Activated effector memory CD4-positive, alpha-beta T cell treated with Interleukin-2 at 50 U/mL for 16 hours (primary cell): ENCODE measurements around the gene RBM39.
"Not testable (repeated sequence)": the region's sequence is repeated elsewhere in the genome, so short reads cannot be mapped to it uniquely, and the experiment has no call there.

Experiments
- DNase-seq: peaks from one replicate; pipeline ENCODE4 v3.0.0-alpha.2; 2020

Gene RBM39

DNA sequence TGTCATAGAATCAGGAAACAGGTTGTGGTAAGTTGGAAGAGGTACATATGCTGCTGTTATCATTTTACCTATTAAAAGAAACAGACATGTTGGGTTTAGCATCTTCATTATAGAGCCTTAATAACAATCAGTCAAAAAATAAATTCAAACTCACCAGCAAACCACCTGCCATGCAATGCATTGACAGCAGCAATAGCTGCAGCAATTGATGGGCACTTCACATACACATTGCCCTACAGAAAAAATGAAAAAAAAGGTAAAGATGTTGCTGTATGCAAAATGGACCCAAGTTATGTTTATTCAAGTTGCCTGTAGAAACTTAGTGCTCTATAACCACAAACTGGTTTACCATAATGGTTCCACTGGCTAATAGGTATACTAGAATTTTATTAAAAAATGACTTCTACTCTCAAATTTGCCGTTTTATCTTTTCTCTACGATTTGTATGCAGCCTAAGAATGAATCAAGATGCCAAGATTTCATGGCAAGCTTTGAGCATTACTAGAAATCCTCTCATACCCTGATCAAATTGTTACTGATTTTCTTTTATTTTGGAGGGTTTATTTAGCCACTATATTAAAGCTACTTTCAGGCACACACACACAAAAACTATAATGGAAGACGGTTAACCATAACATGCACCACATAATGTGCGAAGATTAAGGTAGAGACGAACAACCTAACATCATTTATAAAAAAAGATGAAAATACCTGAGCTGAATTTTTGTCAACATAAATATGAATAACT lies 37.4 kb downstream of the RBM39 start:
- no peak for DNase-seq

DNA sequence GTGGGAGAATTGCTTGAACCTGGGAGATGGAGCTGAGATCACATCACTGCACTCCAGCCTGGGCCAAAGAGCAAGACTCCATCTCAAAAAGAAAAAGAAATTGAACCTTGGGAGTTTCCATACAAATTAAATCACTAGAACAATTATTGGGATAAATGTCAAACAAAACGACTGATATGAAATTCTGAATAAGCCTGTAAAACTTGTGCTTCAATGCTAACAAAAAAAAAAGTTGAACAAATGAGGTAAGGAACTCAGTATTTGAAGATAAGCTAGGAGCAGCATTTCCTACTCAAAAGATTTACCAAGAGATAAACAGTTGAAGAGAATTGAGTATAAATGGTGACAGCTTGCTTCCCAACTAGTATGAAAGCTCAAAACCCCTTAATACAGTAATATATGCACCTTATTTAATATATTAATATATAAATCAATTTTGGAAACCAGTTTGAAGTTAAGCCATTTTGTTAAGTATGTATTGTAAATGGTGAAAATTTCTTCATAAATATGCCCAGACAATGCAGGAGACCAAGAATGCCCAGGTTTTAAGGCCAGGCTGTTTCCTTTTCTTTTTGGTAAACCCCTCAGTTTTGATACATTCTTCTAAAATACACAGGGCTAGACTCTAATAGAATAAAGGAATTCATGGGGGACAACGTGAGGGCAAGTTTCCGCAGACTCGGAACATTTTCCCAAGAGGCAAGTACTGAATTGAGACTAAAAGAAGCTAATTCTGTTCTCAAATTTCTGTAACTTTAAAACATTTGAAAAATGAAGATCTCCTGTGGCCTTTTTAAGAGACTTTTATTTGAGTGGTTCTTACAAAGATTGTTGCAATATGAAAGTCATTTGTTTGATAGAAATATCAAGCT lies 39.0 kb downstream of the RBM39 start:
- no peak for DNase-seq

DNA sequence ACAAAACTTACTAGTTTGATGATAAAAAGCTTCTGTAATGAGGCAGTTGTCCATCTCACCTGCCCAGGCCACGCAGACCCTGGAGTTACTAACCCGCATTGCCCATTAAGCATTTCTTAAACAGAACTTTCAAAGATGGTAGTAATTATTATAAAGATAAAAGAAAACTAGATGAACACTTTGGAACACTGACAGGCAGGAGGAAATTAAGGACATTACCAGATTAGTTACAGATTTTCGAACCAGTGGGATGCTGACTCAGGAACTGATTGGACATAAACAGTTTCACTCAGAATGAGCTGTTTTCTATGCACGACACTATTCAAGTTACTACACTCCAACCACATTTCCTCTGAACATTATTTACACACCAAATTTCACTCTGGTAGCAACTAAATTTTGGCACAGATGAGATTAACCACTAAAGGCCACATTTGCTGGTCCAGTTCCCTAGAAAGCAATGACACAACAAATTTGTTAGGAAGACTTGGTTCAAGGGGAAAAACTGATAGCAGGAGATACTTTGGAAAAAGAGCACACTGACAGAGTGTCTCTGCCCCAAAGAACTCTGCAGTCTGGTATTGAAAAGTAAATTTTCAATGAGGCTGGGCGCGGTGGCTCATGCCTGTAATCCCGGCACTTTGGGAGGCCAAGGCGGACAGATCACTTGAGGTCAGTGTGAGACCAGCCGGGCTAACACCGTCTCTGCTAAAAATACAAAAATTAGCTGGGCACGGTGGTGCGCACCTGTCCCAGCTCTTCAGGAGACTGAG lies 39.8 kb downstream of the RBM39 start:
- no peak for DNase-seq

DNA sequence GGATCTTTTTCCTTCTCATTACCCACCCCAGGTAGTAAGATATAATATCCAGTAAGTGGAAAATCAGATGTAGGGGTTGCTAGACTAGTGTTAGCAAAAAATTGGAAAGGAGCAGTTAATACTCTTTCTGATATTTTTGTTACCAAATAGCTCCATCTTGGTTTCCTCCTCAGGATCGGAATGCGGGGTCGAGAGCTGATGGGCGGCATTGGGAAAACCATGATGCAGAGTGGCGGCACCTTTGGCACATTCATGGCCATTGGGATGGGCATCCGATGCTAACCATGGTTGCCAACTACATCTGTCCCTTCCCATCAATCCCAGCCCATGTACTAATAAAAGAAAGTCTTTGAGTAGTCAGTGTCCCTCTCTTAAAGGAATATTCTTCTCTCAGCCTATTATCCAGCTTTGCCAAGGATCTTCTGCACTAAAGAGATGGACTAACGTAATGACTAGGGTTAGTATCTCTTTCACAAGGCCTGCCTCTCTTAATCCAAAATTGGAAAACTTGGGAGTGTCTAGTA lies 41.4 kb downstream of the RBM39 start:
- no peak for DNase-seq

DNA sequence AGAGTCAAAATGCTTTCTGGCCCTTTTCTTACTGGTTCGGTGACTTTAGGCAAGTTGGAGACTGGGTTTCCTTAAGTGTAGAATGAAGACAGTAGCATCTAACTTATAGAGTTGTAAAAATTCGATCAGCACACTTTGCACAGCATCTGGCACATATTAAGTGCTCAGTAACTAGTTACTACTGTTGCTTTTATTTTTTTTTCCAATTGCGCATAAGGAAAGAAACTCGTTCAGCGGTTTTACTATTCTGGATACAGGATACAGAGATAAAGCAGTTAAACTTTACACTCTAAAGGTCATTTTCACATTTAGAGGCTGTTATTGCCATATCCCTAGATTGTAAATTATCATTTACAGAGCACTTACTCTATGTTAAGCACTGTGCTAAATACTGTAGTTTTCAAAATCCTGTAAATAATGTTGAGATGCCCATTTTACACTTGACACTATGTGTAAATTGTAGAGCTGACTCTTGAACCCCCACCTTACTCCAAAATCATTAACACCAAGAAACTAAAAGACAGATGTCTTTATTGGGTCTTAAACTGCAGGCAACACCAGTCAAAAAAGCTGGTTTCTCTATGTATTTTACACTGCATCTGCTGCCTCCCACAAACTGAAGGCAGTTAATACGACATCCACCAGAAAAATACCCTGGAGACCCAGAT lies 42.0 kb downstream of the RBM39 start:
- no peak for DNase-seq

DNA sequence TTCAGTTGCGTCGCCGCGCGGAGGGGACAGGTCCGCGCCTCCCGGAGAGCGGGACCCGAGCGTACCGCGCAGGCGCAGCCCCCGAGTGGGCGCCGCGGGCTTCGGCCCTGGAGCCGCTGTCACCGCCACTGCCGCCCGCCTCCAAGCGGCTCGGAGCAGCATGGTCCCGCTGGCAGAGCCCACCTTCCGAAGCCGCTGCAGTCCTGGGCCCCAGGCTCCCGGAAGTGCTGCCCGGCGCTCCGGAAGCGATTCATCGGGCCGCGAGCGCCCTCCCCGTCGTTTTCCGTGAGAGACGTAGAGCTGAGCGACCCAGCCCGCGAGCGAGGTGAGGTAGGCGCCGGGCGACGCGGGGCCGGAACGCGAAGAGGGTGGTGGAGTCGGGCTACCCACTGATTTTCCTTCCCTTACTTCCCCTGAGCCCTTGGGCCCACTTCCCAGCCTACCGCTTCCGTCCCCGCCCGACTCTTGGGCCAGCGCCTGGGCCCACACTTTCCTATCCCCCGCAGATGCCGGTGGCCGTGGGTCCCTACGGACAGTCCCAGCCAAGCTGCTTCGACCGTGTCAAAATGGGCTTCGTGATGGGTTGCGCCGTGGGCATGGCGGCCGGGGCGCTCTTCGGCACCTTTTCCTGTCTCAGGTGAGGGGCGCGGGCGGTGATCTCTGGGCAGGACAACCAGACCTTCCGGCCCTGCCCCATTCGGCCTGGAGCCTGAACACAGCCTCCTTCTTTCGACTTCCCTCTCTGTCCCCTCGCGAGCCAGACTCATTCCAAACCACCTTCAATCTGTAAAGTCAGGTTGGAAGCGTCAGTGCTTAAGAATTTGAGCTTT lies 42.7 kb downstream of the RBM39 start, which contains the start of the genes NFS1 and ROMO1:
TSS of gene NFS1 (minus strand) at position 226 of the 830 bp plus-strand sequence. CDS start at position 162, 64 bp downstream.
TSS of gene ROMO1 (plus strand) at position 279 of the 830 bp plus-strand sequence. CDS start at position 507, 228 bp downstream.
- peak; percentile 80 for DNase-seq

DNA sequence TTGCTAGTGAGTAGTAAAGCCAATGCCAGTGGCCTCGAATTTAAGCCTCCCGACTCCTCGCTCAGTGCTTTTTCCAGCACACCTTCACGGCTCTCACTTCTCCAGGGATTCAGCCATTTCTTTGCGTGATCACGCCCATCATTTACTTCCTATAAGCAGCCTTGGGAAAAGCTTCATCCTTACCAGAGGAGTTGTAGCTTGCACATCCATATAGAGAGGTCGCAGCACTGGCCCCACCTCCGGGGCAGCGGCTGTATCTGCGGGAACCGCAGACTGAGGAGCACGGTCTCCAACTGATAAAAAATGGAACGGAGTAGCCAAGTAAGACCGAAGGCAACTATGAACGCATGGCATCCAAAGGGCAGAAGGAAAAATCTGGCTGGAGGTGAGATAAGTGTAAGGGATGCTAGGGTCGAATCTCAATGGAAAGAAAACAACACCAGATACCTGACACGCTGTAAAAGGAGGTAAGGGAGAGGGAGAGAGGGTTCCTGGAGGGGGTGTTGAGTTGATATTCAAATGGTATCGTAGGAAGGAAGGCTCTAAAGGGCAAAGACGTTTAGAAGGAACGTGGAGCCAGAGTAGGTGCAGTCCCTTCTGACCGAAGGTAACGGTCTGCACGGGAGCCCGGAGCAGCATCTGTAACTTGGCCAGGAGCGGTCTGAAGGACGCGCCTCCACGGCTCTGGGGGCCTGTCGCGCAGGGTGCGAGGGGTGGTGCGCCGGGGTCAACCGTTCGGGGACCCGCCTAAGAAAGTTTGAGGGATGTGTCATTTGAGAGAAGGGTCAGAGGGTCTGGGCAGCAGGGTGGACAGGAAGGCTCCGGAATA lies 43.5 kb downstream of the RBM39 start:
- no peak for DNase-seq

DNA sequence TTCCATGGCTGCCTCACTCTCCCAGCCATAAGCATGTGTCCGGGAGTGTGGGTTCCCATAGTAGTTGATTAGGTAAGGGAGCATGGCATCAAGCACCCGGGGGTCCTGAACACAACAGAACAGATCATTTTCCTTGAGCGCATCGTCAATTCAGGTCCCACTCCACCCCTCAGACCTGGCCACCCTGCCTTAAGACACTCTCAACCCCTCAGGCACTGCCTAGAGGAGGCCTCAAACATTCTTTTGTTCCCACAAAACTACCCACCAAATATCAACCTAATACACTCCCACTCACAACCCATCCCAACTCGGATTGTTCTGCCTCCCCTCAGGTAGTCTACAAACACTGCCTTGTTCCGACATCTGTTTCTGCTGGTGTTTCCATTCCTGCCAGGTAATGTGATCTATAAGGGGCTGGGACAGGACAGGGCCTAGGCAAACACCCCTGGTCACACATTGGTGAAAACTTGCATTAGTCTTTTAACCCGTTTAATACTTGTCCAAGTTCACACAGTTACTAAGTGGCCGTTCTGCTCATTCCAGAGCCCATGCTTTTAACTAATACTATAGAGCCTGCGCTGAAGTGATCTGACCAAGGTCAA lies 44.3 kb downstream of the RBM39 start:
- no peak for DNase-seq

DNA sequence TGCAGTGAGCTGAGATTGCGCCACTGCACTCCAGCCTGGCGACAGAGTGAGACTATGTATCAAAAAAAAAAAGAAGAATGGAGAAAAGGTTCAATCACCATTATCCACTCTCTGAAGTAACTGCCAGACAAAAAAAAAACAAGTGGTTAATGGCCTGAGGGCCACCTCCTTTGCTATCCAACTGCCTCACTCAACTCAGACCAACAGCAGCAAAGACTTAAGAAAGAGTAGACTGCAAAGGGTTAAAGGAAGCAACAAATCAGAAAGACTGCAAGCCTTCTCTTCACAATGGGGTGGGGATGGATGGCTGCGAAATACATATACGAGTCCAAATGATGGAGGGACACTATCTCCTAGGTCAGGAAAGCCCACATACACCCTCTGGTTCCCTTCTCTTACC lies 46.1 kb downstream of the RBM39 start:
- no peak for DNase-seq

DNA sequence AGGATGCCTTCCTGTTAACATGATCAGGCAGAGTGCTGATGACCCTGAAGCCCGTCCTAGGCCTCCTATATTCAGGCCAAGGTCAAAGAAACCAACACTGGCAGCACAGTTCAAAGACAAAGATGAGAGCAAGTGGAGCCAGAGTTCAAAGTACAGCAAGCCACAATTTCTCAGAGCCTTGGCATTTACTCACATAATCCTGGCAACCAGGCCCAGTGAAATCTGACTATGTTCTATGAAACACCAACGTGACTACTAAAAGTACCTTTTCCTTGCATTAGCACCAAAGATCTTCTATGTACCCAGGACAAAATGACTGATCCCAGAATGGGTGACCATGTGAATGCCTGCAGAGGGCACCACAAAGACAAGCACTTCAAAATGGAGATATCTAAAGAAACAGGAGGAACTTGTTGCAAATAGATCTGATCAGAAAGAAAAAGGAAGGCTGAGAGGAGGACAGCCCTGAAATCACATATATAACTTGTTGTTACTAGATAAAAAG lies 46.8 kb downstream of the RBM39 start:
- no peak for DNase-seq

DNA sequence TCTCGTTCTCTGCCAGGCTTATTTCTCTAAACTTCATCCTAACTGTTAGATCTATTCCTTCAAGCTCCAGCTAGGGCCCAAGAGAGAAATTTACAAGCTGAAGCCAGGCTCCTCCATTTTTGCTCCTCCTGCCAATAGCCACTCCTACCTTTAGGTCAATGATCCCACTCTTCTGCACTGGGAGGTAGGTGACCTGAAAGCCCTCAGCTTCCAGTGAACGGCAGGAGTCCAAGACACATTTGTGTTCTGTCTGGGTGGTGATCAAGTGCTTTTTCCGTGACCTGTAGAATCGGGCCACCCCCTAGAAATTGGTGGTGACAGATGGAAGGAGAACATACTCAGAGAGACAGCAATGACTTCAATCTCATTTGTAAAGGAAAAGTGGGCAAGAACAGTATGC lies 51.8 kb downstream of the RBM39 start:
- DNase-seq, result no peak

DNA sequence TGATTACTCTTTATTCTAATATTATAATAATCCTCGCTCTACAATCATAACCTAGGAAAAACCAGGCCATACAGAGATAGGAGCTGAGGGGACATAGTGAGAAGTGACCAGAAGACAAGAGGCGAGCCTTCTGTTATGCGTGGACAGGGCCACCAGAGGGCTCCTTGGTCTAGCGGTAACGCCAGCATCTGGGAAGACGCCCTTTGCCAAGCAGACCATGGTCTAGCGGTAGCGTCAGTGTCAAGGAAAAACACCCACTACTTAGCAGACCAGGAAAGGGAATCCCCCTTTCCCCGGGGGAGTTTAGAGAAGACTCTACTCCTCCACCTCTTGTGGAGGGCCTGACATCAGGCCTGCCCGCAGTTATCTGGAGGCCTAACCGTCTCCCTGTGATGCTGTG lies 55.2 kb downstream of the RBM39 start:
- DNase-seq, result not testable (repeated sequence)

DNA sequence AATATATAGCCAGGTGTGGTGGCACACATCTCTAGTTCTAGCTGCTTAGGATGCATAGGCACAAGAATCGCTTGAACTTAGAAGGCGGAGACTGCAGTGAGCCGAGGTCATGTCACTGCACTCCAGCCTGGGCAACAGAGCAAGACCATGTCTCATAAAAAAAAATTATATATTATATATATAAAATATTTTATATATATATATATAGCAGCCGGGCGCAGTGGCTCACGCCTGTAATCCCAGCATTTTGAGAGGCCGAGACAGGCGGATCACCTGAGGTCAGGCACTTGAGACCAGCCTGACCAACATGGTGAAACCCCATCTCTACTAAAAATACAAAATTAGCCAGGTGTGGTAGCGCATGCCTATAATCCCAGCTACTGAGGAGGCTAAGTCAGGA lies 56.7 kb downstream of the RBM39 start:
- DNase-seq, result not testable (repeated sequence)

DNA sequence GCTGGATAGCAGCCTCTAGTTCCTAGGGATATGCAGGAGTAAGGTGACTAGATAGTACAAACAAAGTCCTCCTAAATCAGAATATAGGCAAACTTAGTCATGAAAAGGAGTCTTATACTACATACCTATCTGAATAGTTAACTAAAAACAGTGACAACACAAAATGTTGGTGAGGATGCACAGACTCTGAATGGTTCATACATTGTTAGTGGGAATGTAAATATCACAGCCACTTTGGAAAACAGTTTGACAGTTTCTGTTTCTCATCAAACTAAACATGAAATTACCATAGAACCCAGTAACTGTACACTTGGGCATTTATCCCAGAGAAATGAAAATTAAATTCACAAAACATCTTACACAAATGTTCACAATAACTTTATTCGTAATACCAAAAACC lies 60.1 kb downstream of the RBM39 start:
- no peak for DNase-seq

DNA sequence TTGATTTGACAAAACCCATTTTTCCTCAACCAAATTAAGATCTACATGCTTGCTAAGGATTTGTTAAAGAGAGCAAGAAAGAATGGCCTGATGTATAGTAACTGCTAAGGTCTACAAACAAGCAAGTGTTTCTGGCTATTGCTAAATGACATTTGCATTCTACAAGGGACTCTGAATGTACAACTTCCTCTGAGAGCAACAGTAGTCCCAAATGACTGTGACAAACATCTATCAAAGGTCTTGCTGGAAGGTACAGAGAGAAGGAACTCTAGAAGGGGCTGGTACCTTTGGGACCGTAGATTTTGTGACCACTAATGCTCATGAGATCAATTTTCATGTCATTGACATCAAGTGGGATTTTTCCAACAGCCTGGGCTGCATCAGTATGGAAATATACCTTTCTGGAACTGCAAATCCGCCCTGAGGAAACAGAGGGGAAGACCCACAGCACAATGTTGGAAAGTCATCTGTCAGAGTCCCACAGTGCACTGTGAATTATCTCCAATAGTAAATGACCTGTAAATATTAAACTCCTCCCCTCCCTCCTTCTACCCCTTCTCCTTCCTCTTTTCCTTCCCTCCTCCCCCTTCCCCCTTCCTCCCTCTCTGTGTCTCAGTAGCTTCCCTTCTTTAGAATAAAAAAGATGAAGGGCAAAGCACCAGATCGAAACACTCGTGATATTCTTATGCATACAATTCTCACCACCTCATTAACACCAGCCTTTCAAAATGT lies 61.4 kb downstream of the RBM39 start:
- DNase-seq, result no peak

DNA sequence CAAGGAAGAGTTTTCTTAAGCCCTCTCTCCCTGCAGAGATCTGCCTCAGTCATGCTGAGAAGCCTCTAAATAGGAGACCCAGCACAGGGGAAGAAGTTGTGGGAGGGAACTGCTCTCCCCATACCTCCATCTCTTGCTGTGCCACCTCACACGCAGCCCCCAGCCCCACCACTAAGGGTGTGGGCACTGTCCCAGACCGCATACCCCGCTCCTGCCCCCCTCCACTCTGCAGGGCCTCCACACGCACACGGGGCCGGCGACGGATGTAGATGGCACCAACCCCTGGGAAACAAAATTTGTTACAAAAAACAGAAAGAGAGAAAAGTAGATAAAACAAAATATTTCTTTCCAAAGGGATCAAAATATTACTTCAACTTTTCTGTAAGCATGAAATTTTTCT lies 67.1 kb downstream of the RBM39 start:
- no peak for DNase-seq

DNA sequence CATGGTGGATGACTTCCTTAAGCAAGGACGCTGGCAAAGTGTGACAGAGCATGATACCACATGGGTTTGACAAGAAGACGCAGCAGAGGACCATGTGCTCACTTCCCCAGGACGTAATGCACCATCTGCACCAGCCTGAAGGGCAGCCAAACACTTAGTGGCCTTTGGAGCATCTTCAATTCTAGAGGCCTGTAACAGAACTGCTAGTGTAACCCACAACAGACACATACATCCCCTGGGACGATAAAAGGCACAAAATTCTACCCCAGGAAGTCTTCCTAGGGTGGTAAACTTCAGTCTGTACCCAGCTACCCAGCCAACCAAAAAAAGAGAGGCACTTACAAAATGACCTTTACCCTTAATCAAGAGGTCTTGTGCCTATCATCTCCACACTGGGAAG lies 68.2 kb downstream of the RBM39 start:
- DNase-seq, result no peak

DNA sequence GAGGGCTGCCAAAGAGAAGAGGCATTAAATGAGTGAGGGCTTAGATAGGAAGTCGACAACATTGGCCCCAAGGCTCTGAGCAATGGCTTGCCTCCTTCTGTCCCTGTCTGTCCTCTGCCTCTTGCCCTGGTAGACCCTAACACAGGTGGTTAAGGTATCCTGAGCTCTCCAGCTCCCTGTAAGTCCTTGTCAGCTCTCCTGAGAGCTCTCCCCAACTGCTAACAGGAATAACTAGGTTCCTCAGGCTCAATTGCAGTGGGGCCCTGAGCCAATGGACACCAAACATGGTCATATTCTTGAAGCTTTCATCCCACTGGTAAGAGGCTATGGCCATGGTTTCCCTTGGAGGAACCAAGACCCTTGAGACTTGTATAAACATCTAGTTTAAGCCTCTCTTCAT lies 72.4 kb downstream of the RBM39 start:
- no peak for DNase-seq

DNA sequence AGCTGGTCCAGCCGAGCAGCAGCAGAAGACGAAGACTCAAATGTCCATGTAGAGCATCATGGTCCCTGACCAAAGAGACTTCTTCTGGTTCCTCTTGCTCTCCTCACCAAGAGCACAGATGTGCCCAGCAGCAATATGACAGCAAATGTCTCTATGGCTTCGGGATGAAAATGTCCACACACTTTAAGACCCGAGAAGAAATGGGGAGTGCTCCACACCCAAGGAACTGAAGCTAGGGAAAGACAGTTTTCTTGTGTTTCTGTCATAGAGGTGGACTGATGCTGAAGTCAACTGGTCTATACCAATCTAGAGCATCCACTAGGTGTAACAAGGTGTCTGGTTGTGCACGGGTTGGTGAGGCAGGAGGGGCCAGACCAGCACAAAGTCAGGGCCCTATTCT lies 72.8 kb downstream of the RBM39 start:
- DNase-seq, result no peak
